Measurements from ENCODE around the gene DMC1. TPM values are rescaled to one million over a fixed set of nuclear protein-coding genes. Genes with fewer than 3 reads are reported as not detected.

Gene DMC1
- total and polyA plus RNA-seq, 9 of the 15 experiments (the other 6 are each of a cell fraction or from before 2014, with no cell fraction given): 5.5 to 55.5 (median 9.8) TPM

- TF ChIP-seq CUX1 (CRISPR knock-in tag; IDR thresholded peaks at IDR 0.05) (0 out of 2 replicates have a peak, but pooled peaks have one; percentile 40), NCOA2 (IDR thresholded peaks at IDR 0.05; ENCODE audit: partially characterized antibody in 2 of 2) (no peak), CC2D1A (IDR thresholded peaks at IDR 0.05) (0 out of 2 replicates have a peak, but pooled peaks have one; percentile 43), HDAC8 (tag; IDR thresholded peaks at IDR 0.05) (peak; percentile 88; the same call in 1 of the 2 replicates), BRCA1 (IDR thresholded peaks at IDR 0.05) (no peak), BRCA1 (CRISPR knock-in tag; IDR thresholded peaks at IDR 0.05) (no peak), RREB1 (CRISPR knock-in tag; IDR thresholded peaks at IDR 0.05) (0 out of 2 replicates have a peak, but pooled peaks have one; percentile 15), TRIM24 (IDR thresholded peaks at IDR 0.05) (no peak), NKRF (IDR thresholded peaks at IDR 0.05; ENCODE audit: borderline replicate concordance) (no peak), GTF2E2 (tag; IDR thresholded peaks at IDR 0.05) (peak; percentile 90), ZBTB1 (CRISPR knock-in tag; IDR thresholded peaks at IDR 0.05; ENCODE audit: borderline replicate concordance, low read depth) (no peak), THAP7 (CRISPR knock-in tag; IDR thresholded peaks at IDR 0.05) (no peak), CEBPB (tag; IDR thresholded peaks at IDR 0.05) (no peak)
These were observed 63.6 kb downstream of the DMC1 start, which contains the start of gene DDX17 (continued) for GRCh38 chr22:38506118-38506962.

All from K562 (cell line).